Bronchial epithelial cell (primary cell): ENCODE results near the gene BARD1. TPM values are rescaled to one million over a fixed set of nuclear protein-coding genes. Genes with fewer than 3 reads are reported as not detected.

Experiments used
- DNase-seq: peaks from one replicate; pipeline ENCODE4 v3.0.0-alpha.2; 2010; ENCODE audit warnings: low read depth
- FAIRE-seq: peaks from 2 replicates; lab custom pipeline; 2011; peaks lifted over from hg19 to GRCh38; lab: Jason Lieb, UNC
- H3K27me3 ChIP-seq: 2 replicates; pipeline ENCODE4 v1.5.1; 2011; ENCODE audit warnings: low read length; ENCODE audit not compliant: control insufficient read depth, insufficient read depth
- H3K36me3 ChIP-seq: 2 replicates; pipeline ENCODE4 v1.5.1; 2011; ENCODE audit warnings: low read length; ENCODE audit not compliant: control insufficient read depth, insufficient read depth
- H3K4me3 ChIP-seq: 2 replicates; pipeline ENCODE4 v1.5.1; 2011; ENCODE audit warnings: mild to moderate bottlenecking, low read depth, low read length, control low read depth
- CTCF ChIP-seq: IDR thresholded peaks from 2 replicates; pipeline ENCODE4 v1.5.1; 2011; ENCODE audit warnings: mild to moderate bottlenecking, moderate library complexity, low read length, control low read depth, inconsistent platforms; ENCODE audit not compliant: insufficient read depth, severe bottlenecking
- total RNA-seq: library from RNA; depleted of rRNA; stranded (reverse); fragments of >200 nt; gene quantifications from 2 replicates; pipeline ENCODE4 v1.2.1, GENCODE V29; 2014

The BARD1 gene
- total RNA-seq, 1 donor from 2014 or later, result 9.2 TPM

GRCh38 chr2:214772443-214773015 is 37.0 kb downstream of the BARD1 start:
- no peak for FAIRE-seq
- Histone ChIP-seq H3K27me3 (no peaks in the 10 kb centered on the region), H3K4me3 (no peak overlapping the region), H3K36me3 (no peaks in the 10 kb centered on the region)
- DNase-seq, result no peak
- TF ChIP-seq CTCF, result no peak

GRCh38 chr2:214765180-214765579 is 44.3 kb downstream of the BARD1 start:
- Histone ChIP-seq H3K36me3 (no peaks in the 10 kb centered on the region), H3K27me3 (no peaks in the 10 kb centered on the region), H3K4me3 (no peak overlapping the region)
- DNase-seq (peak; percentile 42), FAIRE-seq (no peak)
- no peak for TF ChIP-seq CTCF

GRCh38 chr2:214753455-214753854 is 56.0 kb downstream of the BARD1 start:
- DNase-seq (no peak), FAIRE-seq (no peak)
- no peak for TF ChIP-seq CTCF
- no peaks in the 10 kb centered on the region for H3K36me3 ChIP-seq
- no peaks in the 10 kb centered on the region for H3K27me3 ChIP-seq
- H3K4me3 ChIP-seq, result no peak overlapping the region

GRCh38 chr2:214750529-214750928 is 59.0 kb downstream of the BARD1 start:
- TF ChIP-seq CTCF, result no peak
- Histone ChIP-seq H3K27me3 (no peaks in the 10 kb centered on the region), H3K36me3 (no peaks in the 10 kb centered on the region), H3K4me3 (no peak overlapping the region)
- DNase-seq (no peak), FAIRE-seq (no peak)

- H3K36me3 ChIP-seq, result no peaks in the 10 kb centered on the region
- no peak for TF ChIP-seq CTCF
- FAIRE-seq, result no peak
These were observed 61.5 kb downstream of the BARD1 start for GRCh38 chr2:214747992-214748391.

GRCh38 chr2:214742119-214742518 is 67.4 kb downstream of the BARD1 start:
- Histone ChIP-seq H3K36me3 (no peaks in the 10 kb centered on the region), H3K27me3 (no peaks in the 10 kb centered on the region), H3K4me3 (no peak overlapping the region)
- no peak for TF ChIP-seq CTCF
- no peak for FAIRE-seq
- DNase-seq, result no peak

More at GRCh38 chr2:214747992-214748391, 61.5 kb downstream of the BARD1 start:
- DNase-seq, result no peak
- no peaks in the 10 kb centered on the region for H3K27me3 ChIP-seq
- H3K4me3 ChIP-seq, result no peak overlapping the region
